Measurements from ENCODE around the gene GIMAP5.

- TF ChIP-seq, protein P1, sequence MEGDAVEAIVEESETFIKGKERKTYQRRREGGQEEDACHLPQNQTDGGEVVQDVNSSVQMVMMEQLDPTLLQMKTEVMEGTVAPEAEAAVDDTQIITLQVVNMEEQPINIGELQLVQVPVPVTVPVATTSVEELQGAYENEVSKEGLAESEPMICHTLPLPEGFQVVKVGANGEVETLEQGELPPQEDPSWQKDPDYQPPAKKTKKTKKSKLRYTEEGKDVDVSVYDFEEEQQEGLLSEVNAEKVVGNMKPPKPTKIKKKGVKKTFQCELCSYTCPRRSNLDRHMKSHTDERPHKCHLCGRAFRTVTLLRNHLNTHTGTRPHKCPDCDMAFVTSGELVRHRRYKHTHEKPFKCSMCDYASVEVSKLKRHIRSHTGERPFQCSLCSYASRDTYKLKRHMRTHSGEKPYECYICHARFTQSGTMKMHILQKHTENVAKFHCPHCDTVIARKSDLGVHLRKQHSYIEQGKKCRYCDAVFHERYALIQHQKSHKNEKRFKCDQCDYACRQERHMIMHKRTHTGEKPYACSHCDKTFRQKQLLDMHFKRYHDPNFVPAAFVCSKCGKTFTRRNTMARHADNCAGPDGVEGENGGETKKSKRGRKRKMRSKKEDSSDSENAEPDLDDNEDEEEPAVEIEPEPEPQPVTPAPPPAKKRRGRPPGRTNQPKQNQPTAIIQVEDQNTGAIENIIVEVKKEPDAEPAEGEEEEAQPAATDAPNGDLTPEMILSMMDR (IDR thresholded peaks at IDR 0.05), result no peak
- no peak for TF ChIP-seq POLR2A (IDR thresholded peaks at IDR 0.05)
Observed at GRCh38 chr7:150784954-150785353, 47.7 kb downstream of the GIMAP5 start.
